Measurements from ENCODE around the gene WAPL.

DNA sequence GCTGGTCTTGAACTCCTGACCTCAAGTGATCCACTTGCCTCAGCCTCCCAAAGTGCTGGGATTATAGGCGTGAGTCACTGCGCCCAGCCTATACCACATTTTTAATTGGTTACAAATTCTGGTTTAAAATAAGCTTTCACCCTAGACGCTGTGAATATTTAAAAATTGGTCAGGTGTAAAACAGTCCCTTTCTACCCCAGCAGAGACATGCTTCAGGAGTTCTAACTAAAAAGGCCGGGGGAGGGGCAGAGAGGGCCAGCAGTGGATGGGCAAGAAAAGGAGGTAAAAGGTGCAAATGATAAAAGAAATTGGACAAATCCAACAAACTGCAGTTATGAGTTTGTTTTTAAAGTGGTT, 70.0 kb downstream of the WAPL start:
- TF ChIP-seq, protein P1, sequence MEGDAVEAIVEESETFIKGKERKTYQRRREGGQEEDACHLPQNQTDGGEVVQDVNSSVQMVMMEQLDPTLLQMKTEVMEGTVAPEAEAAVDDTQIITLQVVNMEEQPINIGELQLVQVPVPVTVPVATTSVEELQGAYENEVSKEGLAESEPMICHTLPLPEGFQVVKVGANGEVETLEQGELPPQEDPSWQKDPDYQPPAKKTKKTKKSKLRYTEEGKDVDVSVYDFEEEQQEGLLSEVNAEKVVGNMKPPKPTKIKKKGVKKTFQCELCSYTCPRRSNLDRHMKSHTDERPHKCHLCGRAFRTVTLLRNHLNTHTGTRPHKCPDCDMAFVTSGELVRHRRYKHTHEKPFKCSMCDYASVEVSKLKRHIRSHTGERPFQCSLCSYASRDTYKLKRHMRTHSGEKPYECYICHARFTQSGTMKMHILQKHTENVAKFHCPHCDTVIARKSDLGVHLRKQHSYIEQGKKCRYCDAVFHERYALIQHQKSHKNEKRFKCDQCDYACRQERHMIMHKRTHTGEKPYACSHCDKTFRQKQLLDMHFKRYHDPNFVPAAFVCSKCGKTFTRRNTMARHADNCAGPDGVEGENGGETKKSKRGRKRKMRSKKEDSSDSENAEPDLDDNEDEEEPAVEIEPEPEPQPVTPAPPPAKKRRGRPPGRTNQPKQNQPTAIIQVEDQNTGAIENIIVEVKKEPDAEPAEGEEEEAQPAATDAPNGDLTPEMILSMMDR (conservative IDR thresholded peaks at IDR 0.05; ENCODE audit: low read length) = no peak
- no peak for TF ChIP-seq EZH2phosphoT487 (IDR thresholded peaks at IDR 0.05; ENCODE audit: borderline replicate concordance)
